Peyer's patch (tissue), 4 donors: ENCODE measurements around the gene TBCD.
"Not testable (repeated sequence)": the region's sequence is repeated elsewhere in the genome, so short reads cannot be mapped to it uniquely, and the experiment has no call there.

Experiments
- CTCF ChIP-seq, 6 experiments: fragments of 450-650 bp in 4 of 6; fragments of 200-600 bp in 2 of 6; sonication (generic) in 1 of 6; IDR thresholded peaks; one replicate each; pipeline ENCODE4 v1.5.1; 2017 to 2019; ENCODE audit warnings: antibody characterized with exemption in 6 of 6, mild to moderate bottlenecking in 3 of 6, moderate library complexity in 1 of 6
- POLR2A ChIP-seq, 2 donors: fragments of 450-650 bp; IDR thresholded peaks; one replicate each; pipeline ENCODE4 v1.5.1; 2017; ENCODE audit warnings: antibody characterized with exemption in 2 of 2, mild to moderate bottlenecking in 2 of 2, moderate library complexity in 2 of 2

- TF ChIP-seq POLR2A, CTCF (IDR thresholded peaks at IDR 0.05): not testable (repeated sequence)
Measured at GRCh38 chr17:82984249-82984617, 232.4 kb downstream of the TBCD start.
